Activated naive CD4-positive, alpha-beta T cell treated with anti-CD3 and anti-CD28 coated beads, Interleukin-2, amount 10 ng/mL, durations not matched to agents 7 days and 5 days (primary cell): Measurements from ENCODE around the gene OR51E1.

ENCODE experiments used
- CTCF ChIA-PET: fragments of 350-600 bp; sonication (Branson Sonifier 250); formaldehyde crosslinking; loops from one replicate; lab custom pipeline; 2021; ENCODE audit warnings: antibody characterized with exemption; lab: Charles Lee
- DNase-seq: peaks from one replicate; pipeline ENCODE4 v3.0.0-alpha.2; 2020
- H3K27ac Mint-ChIP-seq: one replicate; pipeline ENCODE4 v1.8.0; 2021; ENCODE audit warnings: mild to moderate bottlenecking, moderate library complexity, mixed read lengths
- H3K27me3 Mint-ChIP-seq: one replicate; pipeline ENCODE4 v1.8.0; 2021; ENCODE audit warnings: mild to moderate bottlenecking, mixed read lengths
- H3K36me3 Mint-ChIP-seq: one replicate; pipeline ENCODE4 v1.8.0; 2021; ENCODE audit warnings: mixed read lengths
- H3K4me1 Mint-ChIP-seq: one replicate; pipeline ENCODE4 v1.8.0; 2021; ENCODE audit warnings: mixed read lengths
- H3K4me3 Mint-ChIP-seq: one replicate; pipeline ENCODE4 v1.8.0; 2021; ENCODE audit warnings: mild to moderate bottlenecking, moderate library complexity, mixed read lengths
- H3K9me3 Mint-ChIP-seq: one replicate; pipeline ENCODE4 v1.8.0; 2021; ENCODE audit warnings: mixed read lengths

OR51E1 gene

DNA sequence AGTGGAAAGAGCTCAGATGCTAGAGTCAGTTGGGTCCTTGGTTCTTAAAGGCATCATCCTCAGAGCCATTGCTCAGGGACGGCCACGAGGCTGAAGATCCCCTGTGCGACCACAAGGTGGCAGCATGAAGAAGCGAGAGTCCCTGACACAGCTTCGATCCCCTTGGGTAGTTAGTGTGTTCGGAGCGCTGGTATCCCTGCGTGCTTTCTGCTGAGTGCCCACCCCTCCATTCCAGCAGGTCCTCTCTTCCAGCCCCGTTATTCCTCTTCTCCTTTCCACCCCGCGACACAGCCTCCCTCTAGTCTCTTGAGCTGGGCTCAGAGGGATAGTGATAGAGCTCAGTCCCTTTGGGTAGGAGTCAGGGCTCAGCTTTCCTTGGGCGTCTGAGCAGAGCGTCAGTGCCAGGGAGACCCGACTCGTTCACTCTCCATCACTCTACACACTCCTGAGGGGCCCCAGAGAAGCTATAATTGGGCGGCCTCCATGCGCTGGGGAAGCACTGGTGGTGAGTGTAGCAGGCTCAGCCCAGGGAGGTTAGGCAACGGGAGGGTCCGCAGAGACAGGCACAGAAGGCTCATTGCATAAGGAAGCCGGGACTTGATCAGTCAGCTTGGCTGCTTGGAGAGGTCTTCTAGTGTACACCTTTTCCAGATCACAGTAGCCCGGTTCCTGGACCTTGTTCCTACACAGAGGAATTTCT is 6.7 kb upstream of the OR51E1 start, which contains the start of gene OR51D1:
OR51D1 (plus strand) TSS at position 516 of the 700 bp plus-strand sequence. CDS start 2,314 bp downstream, outside the sequence.
- CTCF ChIA-PET: interaction anchor here (0.6 to 2.8 kb wide), 17 partner anchors 10 to 1479 kb away, joined by 3 to 34 read pairs (median 4); partner anchors contain the start of gene TRIM68
- H3K9me3 Mint-ChIP-seq: no peaks in the 10 kb centered on the region
- no peaks in the 10 kb centered on the region for H3K4me1 Mint-ChIP-seq
- peak; percentile 76 for DNase-seq
- no peaks in the 10 kb centered on the region for H3K27me3 Mint-ChIP-seq
- H3K4me3 Mint-ChIP-seq: no peak within 1 kb of the TSS
- no peak within 1 kb of the TSS for H3K27ac Mint-ChIP-seq
- no peaks in the 10 kb centered on the region for H3K36me3 Mint-ChIP-seq

DNA sequence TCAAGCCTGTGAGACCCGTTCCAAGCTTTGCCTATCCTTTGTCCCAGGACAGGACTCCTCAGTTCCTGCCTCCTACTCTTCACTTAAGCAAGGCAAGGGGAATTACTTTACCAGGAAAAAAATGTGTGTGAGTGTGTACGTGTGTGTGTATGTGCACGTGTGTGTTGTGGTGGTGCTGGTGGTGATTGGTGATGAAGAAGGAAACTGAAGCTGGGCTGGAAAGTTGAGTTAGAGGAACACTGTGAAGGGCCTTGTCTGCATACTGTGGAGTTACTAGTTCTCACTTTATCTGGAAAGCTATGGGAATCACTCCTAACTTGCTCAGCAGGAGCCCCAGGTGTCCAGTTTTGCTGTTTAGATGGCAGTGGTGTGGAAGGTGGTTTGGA is 6.1 kb upstream of the OR51E1 start:
- DNase-seq: no peak
- Mint-ChIP-seq H3K9me3 (no peaks in the 10 kb centered on the region), H3K4me3 (no peak overlapping the region), H3K36me3 (no peaks in the 10 kb centered on the region), H3K4me1 (no peaks in the 10 kb centered on the region), H3K27me3 (no peaks in the 10 kb centered on the region), H3K27ac (no peak overlapping the region)
- CTCF ChIA-PET: interaction anchor here (0.7 to 2.8 kb wide), 11 partner anchors 9 to 744 kb away, joined by 3 to 34 read pairs (median 3); partner anchors contain the start of gene TRIM68

DNA sequence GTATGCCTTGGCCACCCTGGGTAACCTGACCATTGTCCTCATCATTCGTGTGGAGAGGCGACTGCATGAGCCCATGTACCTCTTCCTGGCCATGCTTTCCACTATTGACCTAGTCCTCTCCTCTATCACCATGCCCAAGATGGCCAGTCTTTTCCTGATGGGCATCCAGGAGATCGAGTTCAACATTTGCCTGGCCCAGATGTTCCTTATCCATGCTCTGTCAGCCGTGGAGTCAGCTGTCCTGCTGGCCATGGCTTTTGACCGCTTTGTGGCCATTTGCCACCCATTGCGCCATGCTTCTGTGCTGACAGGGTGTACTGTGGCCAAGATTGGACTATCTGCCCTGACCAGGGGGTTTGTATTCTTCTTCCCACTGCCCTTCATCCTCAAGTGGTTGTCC is 3.9 kb upstream of the OR51E1 start:
- peaks cover 8% of the 10 kb centered on the region for H3K27me3 Mint-ChIP-seq
- H3K36me3 Mint-ChIP-seq: no peaks in the 10 kb centered on the region
- no peak for DNase-seq
- no peak overlapping the region for H3K4me3 Mint-ChIP-seq
- no peaks in the 10 kb centered on the region for H3K4me1 Mint-ChIP-seq
- CTCF ChIA-PET: no interaction called here
- H3K9me3 Mint-ChIP-seq: no peaks in the 10 kb centered on the region
- H3K27ac Mint-ChIP-seq: no peak overlapping the region

DNA sequence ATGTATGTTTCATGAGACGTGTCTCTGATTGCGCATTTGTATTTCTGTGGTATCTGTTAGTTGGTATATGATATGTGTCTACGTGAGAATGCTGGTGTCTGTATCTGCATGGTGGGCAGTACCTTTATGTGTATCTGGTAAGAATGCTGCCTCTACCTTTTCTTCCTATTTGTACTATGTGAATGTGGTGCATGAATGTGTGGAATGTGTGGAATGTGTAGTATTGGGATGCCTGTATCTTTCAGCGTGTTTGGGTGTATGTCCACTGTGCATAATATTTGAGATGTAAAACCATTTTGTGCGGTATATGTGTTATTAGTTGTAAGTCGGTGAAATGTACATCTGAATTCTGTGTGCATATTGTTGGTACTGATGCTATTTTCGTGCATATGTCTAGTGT is 2.3 kb upstream of the OR51E1 start:
- Mint-ChIP-seq H3K27ac (no peak overlapping the region), H3K36me3 (no peaks in the 10 kb centered on the region), H3K27me3 (peaks cover 8% of the 10 kb centered on the region), H3K4me3 (no peak overlapping the region), H3K9me3 (no peaks in the 10 kb centered on the region), H3K4me1 (no peaks in the 10 kb centered on the region)
- CTCF ChIA-PET: no interaction called here
- no peak for DNase-seq

DNA sequence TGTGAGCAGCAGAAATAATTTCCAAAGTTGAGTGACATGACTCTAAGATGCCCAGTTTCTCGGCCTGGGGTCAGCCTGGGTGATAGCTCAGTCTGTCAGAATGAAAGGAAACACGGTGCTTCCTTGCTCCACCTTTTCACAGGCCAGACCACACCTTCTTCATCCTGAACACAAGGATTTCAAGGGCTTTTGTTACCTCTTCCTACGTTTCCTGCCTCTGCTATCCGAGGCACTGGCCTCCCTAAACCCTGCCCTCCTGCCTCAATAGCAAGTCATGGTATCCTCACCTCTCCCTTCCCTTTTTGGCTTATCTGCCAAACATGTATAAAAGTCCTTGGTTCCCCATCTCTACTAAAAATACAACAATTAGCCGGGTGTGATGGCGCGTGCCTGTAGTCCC is 1.7 kb upstream of the OR51E1 start:
- H3K4me3 Mint-ChIP-seq: no peak overlapping the region
- CTCF ChIA-PET: no interaction called here
- no peaks in the 10 kb centered on the region for H3K4me1 Mint-ChIP-seq
- DNase-seq: no peak
- H3K9me3 Mint-ChIP-seq: no peaks in the 10 kb centered on the region
- no peaks in the 10 kb centered on the region for H3K36me3 Mint-ChIP-seq
- H3K27me3 Mint-ChIP-seq: peaks cover 8% of the 10 kb centered on the region
- H3K27ac Mint-ChIP-seq: no peak overlapping the region

DNA sequence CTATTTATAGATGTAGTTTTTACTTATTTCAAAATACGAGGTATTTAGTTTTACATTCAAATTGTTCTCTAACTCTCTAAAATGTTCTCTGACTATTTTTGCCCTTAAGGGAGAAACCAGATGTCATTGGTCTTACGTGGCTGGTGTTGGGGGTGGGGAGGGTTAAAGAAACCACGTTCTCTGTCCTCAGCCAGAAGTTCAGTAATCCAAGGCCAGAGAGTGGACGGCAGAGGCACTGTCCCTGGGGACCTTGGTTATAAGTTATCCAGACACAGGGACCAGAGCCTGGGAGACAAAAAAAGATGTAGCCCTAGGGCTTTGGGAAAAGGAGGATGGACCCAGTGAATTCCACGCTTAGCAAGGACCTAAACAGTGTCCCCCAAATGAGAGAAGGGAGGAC is 706 bp upstream of the OR51E1 start:
- Mint-ChIP-seq H3K27me3 (peaks cover 8% of the 10 kb centered on the region), H3K36me3 (no peaks in the 10 kb centered on the region), H3K4me1 (no peaks in the 10 kb centered on the region), H3K9me3 (no peaks in the 10 kb centered on the region), H3K27ac (no peak overlapping the region), H3K4me3 (no peak overlapping the region)
- no peak for DNase-seq
- CTCF ChIA-PET: no interaction called here

DNA sequence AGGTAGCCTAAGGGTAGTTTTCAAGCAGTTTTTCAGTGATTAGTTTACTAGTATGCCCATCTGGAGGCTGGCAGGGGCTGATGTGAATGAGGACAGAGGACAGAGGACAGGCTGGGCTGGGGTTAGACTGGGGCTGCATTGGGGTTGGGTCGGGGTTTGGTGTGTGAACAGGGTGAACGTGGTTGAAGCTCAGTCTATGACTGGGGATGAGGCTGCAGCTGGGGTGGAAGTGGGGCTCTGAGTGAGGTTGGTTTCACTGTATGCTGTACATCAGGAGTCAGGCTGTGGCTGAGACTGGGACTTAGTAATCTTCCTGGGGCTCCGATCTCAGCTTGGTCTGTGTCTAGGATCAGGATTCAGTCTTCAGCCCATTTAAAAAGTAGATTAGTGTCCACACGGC is 451 bp downstream of the OR51E1 start:
- Mint-ChIP-seq H3K4me3 (no peak overlapping the region), H3K27ac (no peak overlapping the region), H3K36me3 (no peaks in the 10 kb centered on the region), H3K4me1 (no peaks in the 10 kb centered on the region), H3K9me3 (no peaks in the 10 kb centered on the region), H3K27me3 (peaks cover 8% of the 10 kb centered on the region)
- CTCF ChIA-PET: no interaction called here
- no peak for DNase-seq

DNA sequence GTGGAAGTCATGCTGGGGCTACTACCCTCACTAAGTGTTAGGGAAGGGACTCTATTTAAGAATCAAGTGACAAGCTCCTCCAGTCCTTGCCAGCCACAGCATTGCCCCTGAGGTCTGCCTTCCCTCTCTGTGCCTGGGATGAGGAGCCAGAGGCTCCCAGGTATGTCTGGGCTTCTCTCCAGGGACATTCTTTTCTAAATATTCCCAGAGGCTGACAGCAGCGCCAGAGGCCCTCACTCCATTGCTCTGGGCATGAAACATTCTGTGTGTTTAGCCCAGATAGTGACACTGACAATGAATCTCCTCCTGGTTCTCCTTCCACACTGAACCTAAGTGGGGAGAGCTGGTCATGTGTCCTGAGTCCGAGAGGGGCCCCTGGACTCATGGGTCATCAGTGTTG is 2.2 kb downstream of the OR51E1 start:
- peaks cover 16% of the 10 kb centered on the region for H3K27me3 Mint-ChIP-seq
- H3K9me3 Mint-ChIP-seq: no peaks in the 10 kb centered on the region
- H3K27ac Mint-ChIP-seq: no peak overlapping the region
- no peak overlapping the region for H3K4me3 Mint-ChIP-seq
- CTCF ChIA-PET: interaction anchor here (2.6 kb wide), 1 partner anchor 9 kb away, joined by 14 read pairs; the partner anchor contains the start of gene OR51D1
- no peaks in the 10 kb centered on the region for H3K4me1 Mint-ChIP-seq
- no peaks in the 10 kb centered on the region for H3K36me3 Mint-ChIP-seq
- no peak for DNase-seq

DNA sequence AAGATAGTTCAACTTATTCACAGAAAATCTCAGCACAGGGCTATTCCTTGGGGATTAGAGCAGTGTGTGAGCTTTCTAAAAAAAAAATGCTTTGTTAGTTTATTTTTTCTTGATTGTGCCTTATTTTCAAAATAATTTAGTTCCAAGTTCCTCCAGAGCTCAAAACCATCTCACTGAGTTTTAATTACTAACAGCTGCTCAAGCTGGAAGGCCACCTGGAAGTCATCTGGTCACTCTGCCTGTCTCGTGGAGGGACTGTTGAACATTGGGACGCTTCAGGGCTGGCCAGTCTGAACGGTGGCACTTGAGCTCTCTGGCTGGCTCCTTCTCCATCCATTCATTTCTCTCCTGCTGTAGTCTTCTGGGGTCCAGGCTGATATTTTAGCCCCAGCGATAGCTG is 4.0 kb downstream of the OR51E1 start:
- CTCF ChIA-PET: interaction anchor here (2.6 kb wide), 1 partner anchor 11 kb away, joined by 14 read pairs; the partner anchor contains the start of gene OR51D1

DNA sequence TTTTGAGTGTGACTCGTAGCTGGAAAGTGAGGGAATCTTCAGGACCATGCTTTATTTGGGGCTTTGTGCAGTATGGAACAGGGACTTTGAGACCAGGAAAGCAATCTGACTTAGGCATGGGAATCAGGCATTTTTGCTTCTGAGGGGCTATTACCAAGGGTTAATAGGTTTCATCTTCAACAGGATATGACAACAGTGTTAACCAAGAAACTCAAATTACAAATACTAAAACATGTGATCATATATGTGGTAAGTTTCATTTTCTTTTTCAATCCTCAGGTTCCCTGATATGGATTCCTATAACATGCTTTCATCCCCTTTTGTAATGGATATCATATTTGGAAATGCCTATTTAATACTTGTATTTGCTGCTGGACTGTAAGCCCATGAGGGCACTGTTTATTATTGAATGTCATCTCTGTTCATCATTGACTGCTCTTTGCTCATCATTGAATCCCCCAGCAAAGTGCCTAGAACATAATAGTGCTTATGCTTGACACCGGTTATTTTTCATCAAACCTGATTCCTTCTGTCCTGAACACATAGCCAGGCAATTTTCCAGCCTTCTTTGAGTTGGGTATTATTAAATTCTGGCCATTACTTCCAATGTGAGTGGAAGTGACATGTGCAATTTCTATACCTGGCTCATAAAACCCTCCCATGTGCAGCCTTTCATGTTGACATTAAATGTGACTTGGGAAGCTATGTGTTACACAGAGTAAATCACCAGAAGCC is 11.0 kb downstream of the OR51E1 start:
- peaks cover 16% of the 10 kb centered on the region for H3K27me3 Mint-ChIP-seq
- no peaks in the 10 kb centered on the region for H3K9me3 Mint-ChIP-seq
- CTCF ChIA-PET: no interaction called here
- H3K4me3 Mint-ChIP-seq: no peak overlapping the region
- no peak overlapping the region for H3K27ac Mint-ChIP-seq
- DNase-seq: no peak
- H3K4me1 Mint-ChIP-seq: peaks cover 2% of the 10 kb centered on the region
- H3K36me3 Mint-ChIP-seq: no peaks in the 10 kb centered on the region

More for the DNA sequence above, 4.0 kb downstream of the OR51E1 start:
- Mint-ChIP-seq H3K4me3 (no peak overlapping the region), H3K27me3 (peaks cover 21% of the 10 kb centered on the region), H3K9me3 (no peaks in the 10 kb centered on the region), H3K4me1 (no peaks in the 10 kb centered on the region), H3K36me3 (no peaks in the 10 kb centered on the region), H3K27ac (no peak overlapping the region)
- DNase-seq: no peak

DNA sequence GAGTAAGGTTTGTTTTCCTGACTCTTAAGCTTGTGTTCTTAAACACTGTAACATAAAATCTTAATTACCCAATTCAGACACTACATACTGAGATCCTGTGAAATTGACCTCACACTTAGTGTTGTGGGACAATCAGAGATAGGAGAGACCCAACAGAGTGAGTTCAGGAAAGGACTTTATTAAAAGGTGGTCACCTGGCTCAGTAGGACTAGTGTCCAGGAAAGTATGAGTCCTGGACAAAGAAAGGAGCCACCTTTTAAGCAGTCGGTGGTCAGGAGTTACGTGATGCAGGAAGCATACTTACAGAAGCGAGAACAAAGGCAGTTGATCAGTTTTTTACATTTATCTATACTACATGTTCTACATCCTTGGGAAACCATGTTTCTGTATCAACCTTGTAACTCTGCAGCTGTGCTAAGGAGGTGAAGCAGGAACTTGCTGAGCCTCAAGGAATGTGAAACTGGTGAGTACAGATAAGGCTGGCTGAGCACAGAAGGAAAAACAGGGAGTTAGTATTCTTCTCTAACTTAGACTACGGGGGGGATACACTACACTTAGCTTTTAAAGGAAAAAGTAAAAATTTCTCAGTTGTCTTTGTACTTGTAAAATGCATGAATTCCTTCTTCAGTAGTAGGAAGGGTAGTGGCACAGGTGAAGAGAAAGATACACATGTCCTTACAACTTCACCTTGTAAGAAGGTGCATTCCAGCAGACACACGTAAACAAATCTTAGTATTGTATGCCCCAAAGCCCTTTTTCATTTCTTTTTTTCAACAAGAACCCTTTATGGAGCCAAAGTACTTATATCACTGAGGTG is 15.1 kb downstream of the OR51E1 start:
- CTCF ChIA-PET: no interaction called here

DNA sequence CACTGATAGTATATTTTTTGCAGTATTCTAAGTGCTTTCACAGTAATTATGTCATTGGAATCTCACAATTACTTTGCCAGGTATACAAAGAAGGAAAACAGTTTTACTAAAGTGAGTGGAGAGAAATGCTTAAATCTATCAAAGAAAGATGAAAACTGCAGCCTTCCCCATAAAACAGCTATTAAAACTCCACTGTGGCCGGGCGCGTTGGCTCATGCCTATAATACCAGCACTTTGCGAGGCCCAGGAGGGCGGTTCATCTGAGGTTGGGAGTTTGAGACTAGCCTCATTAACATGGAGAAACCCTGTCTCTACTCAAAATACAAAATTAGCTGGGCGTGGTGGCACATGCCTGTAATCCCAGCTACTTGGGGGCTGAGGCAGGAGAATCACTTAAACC is 19.1 kb downstream of the OR51E1 start:
- peaks cover 8% of the 10 kb centered on the region for H3K27me3 Mint-ChIP-seq
- no peaks in the 10 kb centered on the region for H3K9me3 Mint-ChIP-seq
- no peaks in the 10 kb centered on the region for H3K36me3 Mint-ChIP-seq
- H3K27ac Mint-ChIP-seq: no peak overlapping the region
- no peak for DNase-seq
- H3K4me3 Mint-ChIP-seq: no peak overlapping the region
- no peaks in the 10 kb centered on the region for H3K4me1 Mint-ChIP-seq
- CTCF ChIA-PET: no interaction called here

More for the DNA sequence above, 15.1 kb downstream of the OR51E1 start:
- DNase-seq: no peak
- peaks cover 8% of the 10 kb centered on the region for H3K27me3 Mint-ChIP-seq
- no peaks in the 10 kb centered on the region for H3K9me3 Mint-ChIP-seq
- no peak overlapping the region for H3K4me3 Mint-ChIP-seq
- no peaks in the 10 kb centered on the region for H3K36me3 Mint-ChIP-seq
- H3K4me1 Mint-ChIP-seq: peaks cover 2% of the 10 kb centered on the region
- no peak overlapping the region for H3K27ac Mint-ChIP-seq

DNA sequence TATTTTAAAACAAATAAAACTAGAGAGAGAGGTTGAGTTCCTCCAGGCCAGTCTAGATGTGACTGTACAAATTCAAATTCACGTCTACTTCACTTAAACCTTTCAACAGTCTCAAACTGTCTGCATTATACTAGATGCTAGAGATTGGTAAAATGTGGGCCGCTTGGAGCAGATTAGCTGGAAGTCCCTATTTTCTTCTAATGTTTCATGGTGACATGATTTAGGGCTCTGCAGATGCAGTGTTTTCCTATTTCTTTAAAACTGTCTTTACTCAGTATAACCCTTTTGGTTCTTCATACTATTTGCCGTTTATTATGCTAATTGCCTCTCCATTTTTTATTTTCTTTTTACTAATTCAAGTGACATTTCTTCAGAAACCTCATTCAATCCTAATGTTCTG is 20.4 kb downstream of the OR51E1 start:
- H3K27me3 Mint-ChIP-seq: peaks cover 3% of the 10 kb centered on the region
- H3K9me3 Mint-ChIP-seq: no peaks in the 10 kb centered on the region
- no peak overlapping the region for H3K4me3 Mint-ChIP-seq
- no peak for DNase-seq
- no peak overlapping the region for H3K27ac Mint-ChIP-seq
- no peaks in the 10 kb centered on the region for H3K4me1 Mint-ChIP-seq
- CTCF ChIA-PET: no interaction called here
- H3K36me3 Mint-ChIP-seq: no peaks in the 10 kb centered on the region

DNA sequence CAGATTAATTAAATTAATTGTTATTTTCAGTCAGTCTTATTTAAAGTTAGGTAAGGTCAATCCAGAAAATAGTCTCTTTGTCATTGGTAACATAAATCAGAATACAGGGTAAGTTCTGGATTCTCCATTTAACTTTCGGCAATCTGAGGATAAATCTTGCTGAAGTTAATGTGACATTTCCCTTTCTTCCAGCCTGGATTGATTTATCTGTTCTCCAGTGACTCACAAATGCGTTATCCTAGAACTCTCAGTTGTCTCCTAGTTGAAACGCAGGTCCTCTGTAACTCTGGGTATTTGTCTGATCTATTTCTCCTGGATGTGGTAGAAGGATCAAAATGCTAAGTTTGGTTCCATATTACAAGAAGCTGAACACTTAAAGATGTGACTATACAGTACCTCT is 21.0 kb downstream of the OR51E1 start:
- CTCF ChIA-PET: interaction anchor here (0.7 kb wide), 1 partner anchor 783 kb away, joined by 3 read pairs; no protein-coding TSS in a partner anchor
- DNase-seq: no peak
- Mint-ChIP-seq H3K9me3 (no peaks in the 10 kb centered on the region), H3K4me3 (no peak overlapping the region), H3K36me3 (no peaks in the 10 kb centered on the region), H3K4me1 (no peaks in the 10 kb centered on the region), H3K27me3 (peaks cover 3% of the 10 kb centered on the region), H3K27ac (no peak overlapping the region)
